Pancreas (tissue), 10 donors: ENCODE measurements around the gene LRP1B. TPM values are rescaled to one million over a fixed set of nuclear protein-coding genes. Genes with fewer than 3 reads are reported as not detected.

Source experiments
- ATAC-seq, 4 donors: fragments of 200-7000 bp; cut with Tn5 transposase; one replicate each; pipeline versions ENCODE4 v1.8.0 to v1.9.1; 2020; ENCODE audit warnings: mild to moderate bottlenecking in 4 of 4, moderate library complexity in 4 of 4
- DNase-seq, 6 donors: peaks; one replicate each; pipeline ENCODE4 v3.0.0-alpha.2; 2020
- FAIRE-seq: peaks from 2 replicates; lab custom pipeline; 2012; peaks lifted over from hg19 to GRCh38; lab: Jason Lieb, UNC
- H3K27ac ChIP-seq, 4 donors: fragments of 200-600 bp; sonication (generic); 1 replicate in 3 of 4; 2 replicates in 1 of 4; pipeline versions ENCODE4 v1.5.0 to v1.8.0; 2020
- H3K27me3 ChIP-seq, 4 donors: fragments of 200-600 bp; one replicate each; pipeline ENCODE4 v1.8.0; 2021
- H3K36me3 ChIP-seq, 3 donors: fragments of 200-600 bp; sonication (generic) in 1 of 3; one replicate each; pipeline versions ENCODE4 v1.5.0 to v1.8.0; 2020 to 2021
- H3K4me1 ChIP-seq, 3 donors: fragments of 200-600 bp; one replicate each; pipeline ENCODE4 v1.8.0; 2021
- H3K4me3 ChIP-seq, 4 donors: fragments of 200-600 bp; sonication (generic) in 2 of 4; one replicate each; pipeline versions ENCODE4 v1.5.0 to v1.8.0; 2020 to 2021
- H3K9me3 ChIP-seq, 4 donors: fragments of 200-600 bp; one replicate each; pipeline ENCODE4 v1.8.0; 2021
- CTCF ChIP-seq, 4 donors: fragments of 200-600 bp; sonication (generic) in 3 of 4; IDR thresholded peaks; one replicate each; pipeline versions ENCODE4 v1.5.0 to v1.8.0; 2021; ENCODE audit warnings: antibody characterized with exemption in 4 of 4
- WGBS, 2 donors: extraction: QIAGEN DNeasy Blood & Tissue Kit; methylation state at CpG; one replicate each; pipeline ENCODE4 v1.1.7; 2013; 5-methylcytosine and 5-hydroxymethylcytosine counted together
- intact Hi-C, 3 donors: fragments of 100-400 bp; cut with DNase I; formaldehyde crosslinking; loops; one replicate each; pipeline versions ENCODE4 v1.11.1 to v1.14.2; 2022
- polyA plus RNA-seq, 2 donors: library from polyadenylated mRNA; stranded (reverse); fragments of 200-250 nt; gene quantifications; one replicate each; pipeline ENCODE4 v1.2.3, GENCODE V29; 2013
- total RNA-seq, 6 donors: library from RNA; stranded (reverse); fragmentation: NEBNext Ultra II Directional in 4 of 6; extraction: Animal tissue kit (Norgen Biotek cat#: 25700) in 4 of 6; gene quantifications; one replicate each; pipeline versions ENCODE4 v1.2.1 to v1.2.4, GENCODE V29; 2021 to 2023
- donor health status: healthy with polysubstance abuse.
- donor health status: DM: no; HTN: no; CAD: no; lungs with moderate emphysema.
- donor health status: DM: no; HTN: no; CAD: no.
- donor health status: control.
- donor health status: control.
- donor health status: Bipolar disorder and iron deficiency.
- donor health status: DM: yes; HTN: yes; CAD: no.
- donor health status: DM: no; HTN: no; CAD: no.
- donor health status: DM: no; HTN: no; CAD: no.
- donor health status: DM: yes; HTN: yes; CAD: no.

The LRP1B gene
- total and polyA plus RNA-seq, 8 donors = 0.06 to 0.55 (median 0.25) TPM

GRCh38 chr2:141207036-141207385 is 923.8 kb downstream of the LRP1B start:
- H3K36me3 ChIP-seq = no peaks in the 10 kb centered on the region
- DNase-seq = no peak
- ATAC-seq = no peak
- no peak overlapping the region for H3K4me3 ChIP-seq
- no peak overlapping the region for H3K27ac ChIP-seq
- H3K4me1 ChIP-seq = no peaks in the 10 kb centered on the region
- no peaks in the 10 kb centered on the region for H3K9me3 ChIP-seq
- intact Hi-C loops = no loop called here
- H3K27me3 ChIP-seq = no peaks in the 10 kb centered on the region
- no peak for FAIRE-seq
- TF ChIP-seq CTCF (IDR thresholded peaks at IDR 0.05) = no peak
- WGBS, 2 donors = 74 to 78% methylated on average over 2 of the region's 2 CpGs

- Histone ChIP-seq H3K36me3 (no peaks in the 10 kb centered on the region), H3K4me3 (no peak overlapping the region), H3K4me1 (no peaks in the 10 kb centered on the region), H3K9me3 (no peaks in the 10 kb centered on the region), H3K27ac (no peak overlapping the region), H3K27me3 (no peaks in the 10 kb centered on the region)
- DNase-seq (no peak), FAIRE-seq (no peak), ATAC-seq (no peak)
- 49 to 61% methylated on average over 6 of the region's 6 CpGs for WGBS, 2 donors
- intact Hi-C loops = no loop called here
- TF ChIP-seq CTCF (IDR thresholded peaks at IDR 0.05) = no peak
These were observed 929.7 kb downstream of the LRP1B start for GRCh38 chr2:141201016-141201565.

GRCh38 chr2:141200191-141200590 is 930.6 kb downstream of the LRP1B start:
- no peak for ATAC-seq
- Histone ChIP-seq H3K36me3 (no peaks in the 10 kb centered on the region), H3K27me3 (no peaks in the 10 kb centered on the region), H3K4me3 (no peak overlapping the region), H3K27ac (no peak overlapping the region), H3K4me1 (no peaks in the 10 kb centered on the region), H3K9me3 (no peaks in the 10 kb centered on the region)
- 62 to 65% methylated on average over 1 of the region's 1 CpG for WGBS, 2 donors
- no peak for TF ChIP-seq CTCF (IDR thresholded peaks at IDR 0.05)
- intact Hi-C loops = no loop called here
- no peak for FAIRE-seq
- DNase-seq = no peak

- H3K9me3 ChIP-seq = no peaks in the 10 kb centered on the region
- H3K27me3 ChIP-seq = no peaks in the 10 kb centered on the region
- H3K27ac ChIP-seq = no peak overlapping the region
- DNase-seq = no peak
- TF ChIP-seq CTCF (IDR thresholded peaks at IDR 0.05) = no peak
- FAIRE-seq = no peak
- H3K4me3 ChIP-seq = no peak overlapping the region
- ATAC-seq = no peak
- no peaks in the 10 kb centered on the region for H3K4me1 ChIP-seq
- no peaks in the 10 kb centered on the region for H3K36me3 ChIP-seq
- intact Hi-C loops = no loop called here
These were observed 931.1 kb downstream of the LRP1B start for GRCh38 chr2:141199711-141200110.

- Histone ChIP-seq H3K27me3 (no peaks in the 10 kb centered on the region), H3K9me3 (no peaks in the 10 kb centered on the region), H3K27ac (no peak overlapping the region), H3K36me3 (no peaks in the 10 kb centered on the region), H3K4me3 (no peak overlapping the region), H3K4me1 (no peaks in the 10 kb centered on the region)
- FAIRE-seq = no peak
- WGBS, 2 donors = 54 to 65% methylated on average over 1 of the region's 1 CpG
- DNase-seq = no peak
- no peak for ATAC-seq
- intact Hi-C loops = no loop called here
- TF ChIP-seq CTCF (IDR thresholded peaks at IDR 0.05) = no peak
These were observed 935.7 kb downstream of the LRP1B start for GRCh38 chr2:141195087-141195486.
